Stomach (tissue), 9 donors: ENCODE measurements around the gene PCDHB3. TPM values are rescaled to one million over a fixed set of nuclear protein-coding genes. Genes with fewer than 3 reads are reported as not detected.
"Not testable (repeated sequence)": the region's sequence is repeated elsewhere in the genome, so short reads cannot be mapped to it uniquely, and the experiment has no call there.

Experiments used
- DNase-seq, 2 donors: peaks; one replicate each; pipeline versions ENCODE4 v3.0.0 to v3.0.0-alpha.2; 2013 to 2019
- H3K27ac ChIP-seq, 5 donors: fragments of 200-600 bp in 4 of 5; sonication (generic) in 4 of 5; one replicate each; pipeline ENCODE4 v1.5.1; 2013 to 2019; ENCODE audit warnings: mild to moderate bottlenecking in 1 of 5, moderate library complexity in 1 of 5
- H3K27me3 ChIP-seq, 3 donors: fragments of 200-600 bp; sonication (generic); one replicate each; pipeline ENCODE4 v1.5.1; 2017 to 2019; ENCODE audit warnings: mixed run types in 1 of 3
- H3K36me3 ChIP-seq, 4 donors: fragments of 200-600 bp; sonication (generic); 1 replicate in 3 of 4; 2 replicates in 1 of 4; pipeline ENCODE4 v1.5.1; 2016 to 2019
- H3K4me1 ChIP-seq, 4 donors: fragments of 200-600 bp; sonication (generic); one replicate each; pipeline ENCODE4 v1.5.1; 2016 to 2019
- H3K4me3 ChIP-seq, 4 donors: fragments of 200-600 bp; sonication (generic) in 3 of 4; one replicate each; pipeline ENCODE4 v1.5.1; 2016 to 2019; ENCODE audit warnings: mild to moderate bottlenecking in 1 of 4
- H3K9me3 ChIP-seq, 4 donors: fragments of 200-600 bp; sonication (generic); one replicate each; pipeline ENCODE4 v1.5.1; 2016 to 2019
- CTCF ChIP-seq, 7 experiments: fragments of 450-650 bp in 4 of 7; fragments of 200-600 bp in 3 of 7; sonication (generic) in 3 of 7; IDR thresholded peaks; one replicate each; pipeline ENCODE4 v1.5.1; 2016 to 2019; ENCODE audit warnings: antibody characterized with exemption in 7 of 7, control low read depth in 2 of 7, mild to moderate bottlenecking in 1 of 7
- EP300 ChIP-seq: sonication (generic); formaldehyde crosslinking; IDR thresholded peaks from one replicate; pipeline ENCODE4 v1.6.1; 2017; ENCODE audit warnings: antibody characterized with exemption
- POLR2A ChIP-seq, 4 donors: fragments of 450-650 bp; IDR thresholded peaks; one replicate each; pipeline ENCODE4 v1.6.1; 2016; ENCODE audit warnings: antibody characterized with exemption in 4 of 4, control low read depth in 2 of 4, mild to moderate bottlenecking in 1 of 4, moderate library complexity in 1 of 4
- POLR2AphosphoS5 ChIP-seq, 3 donors: sonication (generic); formaldehyde crosslinking; IDR thresholded peaks; one replicate each; pipeline ENCODE4 v1.6.1; 2016; ENCODE audit warnings: antibody characterized with exemption in 3 of 3
- WGBS, 5 donors: extraction: QIAGEN DNeasy Blood & Tissue Kit in 3 of 5; methylation state at CpG; one replicate each; pipeline versions ENCODE4 v1.1.5 to v1.1.7; 2013 to 2018; 5-methylcytosine and 5-hydroxymethylcytosine counted together
- intact Hi-C: fragments of 100-400 bp; cut with DNase I; formaldehyde crosslinking; loops from one replicate; pipeline ENCODE4 v1.15.1; 2023; ENCODE audit warnings: low total_unique reads
- polyA plus RNA-seq, 3 donors: library from polyadenylated mRNA; stranded (reverse); fragments of 200-250 nt; gene quantifications; one replicate each; pipeline ENCODE4 v1.2.3, GENCODE V29; 2013
- total RNA-seq, 5 donors: library from RNA; depleted of rRNA; stranded (reverse); fragments of >200 nt; gene quantifications; one replicate each; pipeline versions ENCODE4 v1.1.0 to v1.2.3, GENCODE V29; 2014 to 2016
- donor health status: healthy with polysubstance abuse.
- donor health status: Bipolar disorder and iron deficiency.
- donor health status: healthy.

Gene PCDHB3
- total and polyA plus RNA-seq, 8 donors, result 0.15 to 3.7 (median 0.38) TPM; not detected in 4

DNA sequence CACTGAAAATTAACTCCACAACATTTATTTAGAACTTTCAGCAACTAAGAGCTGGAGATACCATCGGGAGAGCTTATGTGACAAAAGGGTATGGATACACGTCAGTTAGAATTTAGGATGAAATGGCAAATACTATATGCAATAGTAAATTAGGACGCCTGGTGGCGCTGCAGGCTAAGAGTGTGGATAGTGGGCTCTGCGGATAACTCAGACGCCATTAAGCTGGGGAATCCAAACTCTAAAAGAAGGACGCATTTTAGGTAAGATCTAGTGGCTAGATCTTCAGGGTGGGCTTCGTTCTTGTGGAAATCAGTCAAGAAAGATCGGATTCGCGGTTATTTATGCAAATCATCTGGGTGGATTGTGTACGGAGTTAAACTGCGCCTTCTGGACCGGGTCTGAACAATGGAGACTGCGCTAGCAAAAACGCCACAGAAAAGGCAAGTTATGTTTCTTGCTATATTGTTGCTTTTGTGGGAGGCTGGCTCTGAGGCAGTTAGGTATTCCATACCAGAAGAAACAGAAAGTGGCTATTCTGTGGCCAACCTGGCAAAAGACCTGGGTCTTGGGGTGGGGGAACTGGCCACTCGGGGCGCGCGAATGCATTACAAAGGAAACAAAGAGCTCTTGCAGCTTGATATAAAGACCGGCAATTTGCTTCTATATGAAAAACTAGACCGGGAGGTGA is 34.9 kb downstream of the PCDHB3 start, which contains the start of gene PCDHB5:
PCDHB5 (plus strand) TSS at position 177 of the 688 bp plus-strand sequence; CDS start at position 406, 229 bp downstream.
- Histone ChIP-seq H3K4me3 (peak within 1 kb of the TSS; percentile 14 to 34 (median 30)), H3K27me3 (peaks cover 0 to 7% (median 0%) of the 10 kb centered on the region in 3 donors), H3K9me3 (peaks cover 10 to 83% (median 57%) of the 10 kb centered on the region in 4 donors), H3K36me3 (no peaks in the 10 kb centered on the region), H3K27ac (peak within 1 kb of the TSS in 1 of 5 donors; percentile 40), H3K4me1 (peaks cover 0 to 4% (median 0%) of the 10 kb centered on the region in 4 donors)
- WGBS, 5 donors, result 19 to 26% (median 23%) methylated on average over 22 of the region's 22 CpGs
- TF ChIP-seq CTCF (IDR thresholded peaks at IDR 0.05) (peak in 1 of 7 experiments; percentile 13), POLR2AphosphoS5 (IDR thresholded peaks at IDR 0.05) (no peak), POLR2A (IDR thresholded peaks at IDR 0.05) (no peak)
- DNase-seq, result peak in 1 of 2 donors; percentile 34
- intact Hi-C loops, result no loop called here

- H3K9me3 ChIP-seq, result peaks cover 10 to 82% (median 61%) of the 10 kb centered on the region in 4 donors
- peaks cover 0 to 7% (median 0%) of the 10 kb centered on the region in 3 donors for H3K27me3 ChIP-seq
- intact Hi-C loops, result no loop called here
- WGBS, 5 donors, result 41 to 65% (median 46%) methylated on average over 19 of the region's 19 CpGs
- H3K4me1 ChIP-seq, result peaks cover 0 to 4% (median 0%) of the 10 kb centered on the region in 4 donors
- DNase-seq, result no peak
- no peak for TF ChIP-seq POLR2AphosphoS5 (IDR thresholded peaks at IDR 0.05)
- TF ChIP-seq EP300, result no peak
- TF ChIP-seq POLR2A (IDR thresholded peaks at IDR 0.05), result no peak
- TF ChIP-seq CTCF (IDR thresholded peaks at IDR 0.05), result no peak
- H3K27ac ChIP-seq, result peak overlapping the region in 1 of 5 donors; percentile 40
- H3K4me3 ChIP-seq, result peak overlapping the region; percentile 14 to 34 (median 30)
- H3K36me3 ChIP-seq, result no peaks in the 10 kb centered on the region
Measured at GRCh38 chr5:141135718-141136266, 35.5 kb downstream of the PCDHB3 start.

GRCh38 chr5:141137346-141137745 is 37.1 kb downstream of the PCDHB3 start:
- intact Hi-C loops, H3K4me1 ChIP-seq, H3K4me3 ChIP-seq, DNase-seq, H3K27me3 ChIP-seq, H3K27ac ChIP-seq, H3K36me3 ChIP-seq: not testable (repeated sequence)
- peaks cover 10 to 92% (median 69%) of the 10 kb centered on the region in 4 donors for H3K9me3 ChIP-seq
- 45 to 72% (median 59%) methylated on average over 9 to 30 of the region's 34 CpGs for WGBS, 5 donors

- intact Hi-C loops, result no loop called here
- Histone ChIP-seq H3K9me3 (peaks cover 0 to 80% (median 58%) of the 10 kb centered on the region in 4 donors), H3K4me1 (no peaks in the 10 kb centered on the region), H3K36me3 (no peaks in the 10 kb centered on the region), H3K27me3 (peaks cover 0 to 35% (median 0%) of the 10 kb centered on the region in 3 donors), H3K27ac (no peak within 1 kb of the TSS), H3K4me3 (no peak within 1 kb of the TSS)
- 12 to 22% (median 19%) methylated on average over 18 of the region's 18 CpGs for WGBS, 5 donors
- DNase-seq, result peak in 1 of 2 donors; percentile 27
- TF ChIP-seq CTCF (IDR thresholded peaks at IDR 0.05), result no peak
- no peak for TF ChIP-seq POLR2AphosphoS5 (IDR thresholded peaks at IDR 0.05)
- no peak for TF ChIP-seq POLR2A (IDR thresholded peaks at IDR 0.05)
- no peak for TF ChIP-seq EP300
Measured at GRCh38 chr5:141149812-141150211, 49.5 kb downstream of the PCDHB3 start, which contains the start of gene PCDHB6. Gene PCDHB6 (plus strand): TSS chr5:141150057. CDS start chr5:141150258, 201 bp downstream.
